Measurements from ENCODE around the gene MAP2. TPM values are rescaled to one million over a fixed set of nuclear protein-coding genes. Genes with fewer than 3 reads are reported as not detected.

The MAP2 gene
- total RNA-seq, 1 experiment from 2014 or later, result 7.6 TPM

DNA sequence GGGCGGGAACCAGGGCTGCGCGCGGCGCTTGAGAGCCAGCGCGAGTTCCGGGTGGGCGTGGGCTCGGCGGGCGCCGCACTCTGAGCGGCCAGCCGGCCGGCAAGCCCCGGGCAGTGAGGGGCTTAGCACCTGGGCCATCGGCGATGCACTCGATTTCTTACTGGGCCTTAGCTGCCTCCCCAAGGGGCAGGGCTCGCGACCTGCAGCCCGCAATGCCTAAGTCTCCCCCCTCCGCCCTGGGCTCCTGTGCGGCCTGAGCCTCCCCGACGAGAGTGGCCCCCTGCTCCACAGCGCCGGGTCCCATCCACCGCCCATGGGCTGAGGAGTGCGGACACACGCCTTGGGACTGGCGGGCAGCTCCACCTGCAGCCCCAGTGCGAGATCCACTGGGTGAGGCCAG lies 36.5 kb upstream of the MAP2 start:
- ATAC-seq (no peak), DNase-seq (ENCODE audit: low spot score) (no peak)
- Mint-ChIP-seq H3K27me3 (ENCODE audit: low read depth) (no peaks in the 10 kb centered on the region), H3K4me3 (no peak overlapping the region), H3K36me3 (no peaks in the 10 kb centered on the region), H3K4me1 (peaks cover 4% of the 10 kb centered on the region), H3K27ac (no peak overlapping the region), H3K9me3 (peaks cover 7% of the 10 kb centered on the region; the same call in 1 of the 2 replicates)
- ChIA-PET POLR2A (no interaction called here), CTCF (interaction anchor here (1.4 kb wide), 1 partner anchor 10 kb away, joined by 3 read pairs; no protein-coding TSS in a partner anchor)
- TF ChIP-seq, protein P1, sequence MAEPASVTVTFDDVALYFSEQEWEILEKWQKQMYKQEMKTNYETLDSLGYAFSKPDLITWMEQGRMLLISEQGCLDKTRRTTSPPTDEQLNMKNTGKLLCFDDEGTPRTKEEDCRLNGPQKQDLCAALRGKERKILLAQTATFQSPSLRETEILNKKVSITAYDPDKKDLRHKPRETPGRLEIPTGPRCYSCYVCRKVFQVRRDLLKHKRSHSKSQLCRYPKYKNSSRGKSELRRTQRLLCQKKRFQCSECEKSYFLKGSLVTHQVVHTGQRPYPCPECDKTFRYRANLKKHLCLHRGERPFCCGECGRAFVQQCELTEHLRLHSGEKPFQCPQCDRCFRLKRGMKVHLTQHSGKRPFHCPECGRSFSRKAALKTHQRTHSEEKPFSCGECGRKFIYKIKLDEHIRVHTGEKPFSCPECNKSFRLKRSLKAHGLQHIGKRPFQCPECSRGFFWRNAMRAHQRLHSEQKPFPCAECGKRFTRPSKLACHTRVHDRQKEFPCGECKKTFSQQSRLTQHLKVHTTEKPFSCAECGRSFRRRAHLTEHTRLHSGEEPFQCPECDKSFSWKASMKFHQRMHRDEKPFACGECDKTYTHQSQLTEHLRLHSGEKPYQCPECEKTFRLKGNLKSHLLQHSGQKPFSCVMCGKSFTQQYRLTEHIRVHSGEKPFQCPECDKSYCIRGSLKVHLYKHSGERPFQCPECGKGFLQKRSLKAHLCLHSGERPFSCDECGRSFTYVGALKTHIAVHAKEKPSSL (CRISPR knock-in tag; conservative IDR thresholded peaks at IDR 0.05), result no peak
- no peak for TF ChIP-seq MXD4 (CRISPR knock-in tag; IDR thresholded peaks at IDR 0.05; ENCODE audit: borderline replicate concordance)
- TF ChIP-seq ETV6 (CRISPR knock-in tag; IDR thresholded peaks at IDR 0.05), result no peak
- no peak for TF ChIP-seq ZNF219 (CRISPR knock-in tag; IDR thresholded peaks at IDR 0.05; ENCODE audit: borderline replicate concordance)
- TF ChIP-seq, protein P2, sequence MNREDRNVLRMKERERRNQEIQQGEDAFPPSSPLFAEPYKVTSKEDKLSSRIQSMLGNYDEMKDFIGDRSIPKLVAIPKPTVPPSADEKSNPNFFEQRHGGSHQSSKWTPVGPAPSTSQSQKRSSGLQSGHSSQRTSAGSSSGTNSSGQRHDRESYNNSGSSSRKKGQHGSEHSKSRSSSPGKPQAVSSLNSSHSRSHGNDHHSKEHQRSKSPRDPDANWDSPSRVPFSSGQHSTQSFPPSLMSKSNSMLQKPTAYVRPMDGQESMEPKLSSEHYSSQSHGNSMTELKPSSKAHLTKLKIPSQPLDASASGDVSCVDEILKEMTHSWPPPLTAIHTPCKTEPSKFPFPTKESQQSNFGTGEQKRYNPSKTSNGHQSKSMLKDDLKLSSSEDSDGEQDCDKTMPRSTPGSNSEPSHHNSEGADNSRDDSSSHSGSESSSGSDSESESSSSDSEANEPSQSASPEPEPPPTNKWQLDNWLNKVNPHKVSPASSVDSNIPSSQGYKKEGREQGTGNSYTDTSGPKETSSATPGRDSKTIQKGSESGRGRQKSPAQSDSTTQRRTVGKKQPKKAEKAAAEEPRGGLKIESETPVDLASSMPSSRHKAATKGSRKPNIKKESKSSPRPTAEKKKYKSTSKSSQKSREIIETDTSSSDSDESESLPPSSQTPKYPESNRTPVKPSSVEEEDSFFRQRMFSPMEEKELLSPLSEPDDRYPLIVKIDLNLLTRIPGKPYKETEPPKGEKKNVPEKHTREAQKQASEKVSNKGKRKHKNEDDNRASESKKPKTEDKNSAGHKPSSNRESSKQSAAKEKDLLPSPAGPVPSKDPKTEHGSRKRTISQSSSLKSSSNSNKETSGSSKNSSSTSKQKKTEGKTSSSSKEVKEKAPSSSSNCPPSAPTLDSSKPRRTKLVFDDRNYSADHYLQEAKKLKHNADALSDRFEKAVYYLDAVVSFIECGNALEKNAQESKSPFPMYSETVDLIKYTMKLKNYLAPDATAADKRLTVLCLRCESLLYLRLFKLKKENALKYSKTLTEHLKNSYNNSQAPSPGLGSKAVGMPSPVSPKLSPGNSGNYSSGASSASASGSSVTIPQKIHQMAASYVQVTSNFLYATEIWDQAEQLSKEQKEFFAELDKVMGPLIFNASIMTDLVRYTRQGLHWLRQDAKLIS (CRISPR knock-in tag; IDR thresholded peaks at IDR 0.05; ENCODE audit: borderline replicate concordance), result no peak
- no peak for TF ChIP-seq ZNF396 (CRISPR knock-in tag; IDR thresholded peaks at IDR 0.05; ENCODE audit: borderline replicate concordance)
- no peak for TF ChIP-seq FOXJ3 (CRISPR knock-in tag; IDR thresholded peaks at IDR 0.05; ENCODE audit: borderline replicate concordance)

DNA sequence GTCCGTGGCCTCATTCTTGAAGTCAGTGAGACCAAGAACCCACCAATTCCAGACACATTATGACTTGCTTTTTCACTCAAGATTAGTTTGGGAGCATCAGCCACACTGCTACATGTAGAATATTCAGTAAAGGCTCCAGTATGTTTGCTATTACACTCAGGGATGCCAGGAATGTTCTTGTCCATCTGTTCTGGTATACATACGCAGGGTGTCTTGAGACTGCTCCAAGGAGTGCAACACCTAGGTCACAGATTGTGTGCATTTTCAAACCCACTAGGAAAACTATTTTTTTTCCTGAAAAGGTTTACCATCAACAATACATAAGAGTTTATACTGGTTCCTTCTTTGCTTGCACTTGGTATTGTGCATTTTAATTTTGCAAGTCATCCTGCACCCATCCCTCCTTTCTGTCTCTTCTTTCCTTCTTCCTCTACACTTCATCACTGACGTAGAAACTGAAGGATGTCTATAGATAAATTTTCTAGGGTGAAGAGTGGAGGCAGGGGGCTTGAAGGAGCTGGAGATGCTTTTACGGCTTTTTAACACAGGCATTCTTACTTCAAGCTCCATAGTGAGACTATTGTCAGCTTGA lies 35.3 kb upstream of the MAP2 start:
- H3K27me3 Mint-ChIP-seq (ENCODE audit: low read depth), result no peaks in the 10 kb centered on the region
- no peak overlapping the region for H3K27ac Mint-ChIP-seq
- peaks cover 7% of the 10 kb centered on the region; the same call in 1 of the 2 replicates for H3K9me3 Mint-ChIP-seq
- no peaks in the 10 kb centered on the region for H3K36me3 Mint-ChIP-seq
- no peaks in the 10 kb centered on the region for H3K4me1 Mint-ChIP-seq
- ChIA-PET CTCF (no interaction called here), POLR2A (no interaction called here)
- DNase-seq (ENCODE audit: low spot score) (no peak), ATAC-seq (no peak)
- no peak overlapping the region for H3K4me3 Mint-ChIP-seq
- TF ChIP-seq NR2C2 (CRISPR knock-in tag; IDR thresholded peaks at IDR 0.05), result no peak
- TF ChIP-seq ELF4 (CRISPR knock-in tag; IDR thresholded peaks at IDR 0.05; ENCODE audit: low read depth), result no peak
- TF ChIP-seq JAZF1 (CRISPR knock-in tag; IDR thresholded peaks at IDR 0.05), result no peak
- TF ChIP-seq, protein P3, sequence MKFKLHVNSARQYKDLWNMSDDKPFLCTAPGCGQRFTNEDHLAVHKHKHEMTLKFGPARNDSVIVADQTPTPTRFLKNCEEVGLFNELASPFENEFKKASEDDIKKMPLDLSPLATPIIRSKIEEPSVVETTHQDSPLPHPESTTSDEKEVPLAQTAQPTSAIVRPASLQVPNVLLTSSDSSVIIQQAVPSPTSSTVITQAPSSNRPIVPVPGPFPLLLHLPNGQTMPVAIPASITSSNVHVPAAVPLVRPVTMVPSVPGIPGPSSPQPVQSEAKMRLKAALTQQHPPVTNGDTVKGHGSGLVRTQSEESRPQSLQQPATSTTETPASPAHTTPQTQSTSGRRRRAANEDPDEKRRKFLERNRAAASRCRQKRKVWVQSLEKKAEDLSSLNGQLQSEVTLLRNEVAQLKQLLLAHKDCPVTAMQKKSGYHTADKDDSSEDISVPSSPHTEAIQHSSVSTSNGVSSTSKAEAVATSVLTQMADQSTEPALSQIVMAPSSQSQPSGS (CRISPR knock-in tag; IDR thresholded peaks at IDR 0.05; ENCODE audit: borderline replicate concordance, low read depth), result no peak
- no peak for TF ChIP-seq ZNF416 (CRISPR knock-in tag; IDR thresholded peaks at IDR 0.05)
- no peak for TF ChIP-seq JUN (CRISPR knock-in tag; IDR thresholded peaks at IDR 0.05)
- TF ChIP-seq SMAD4 (CRISPR knock-in tag; IDR thresholded peaks at IDR 0.05), result no peak
- no peak for TF ChIP-seq CREM (CRISPR knock-in tag; IDR thresholded peaks at IDR 0.05)
- TF ChIP-seq, protein P4, sequence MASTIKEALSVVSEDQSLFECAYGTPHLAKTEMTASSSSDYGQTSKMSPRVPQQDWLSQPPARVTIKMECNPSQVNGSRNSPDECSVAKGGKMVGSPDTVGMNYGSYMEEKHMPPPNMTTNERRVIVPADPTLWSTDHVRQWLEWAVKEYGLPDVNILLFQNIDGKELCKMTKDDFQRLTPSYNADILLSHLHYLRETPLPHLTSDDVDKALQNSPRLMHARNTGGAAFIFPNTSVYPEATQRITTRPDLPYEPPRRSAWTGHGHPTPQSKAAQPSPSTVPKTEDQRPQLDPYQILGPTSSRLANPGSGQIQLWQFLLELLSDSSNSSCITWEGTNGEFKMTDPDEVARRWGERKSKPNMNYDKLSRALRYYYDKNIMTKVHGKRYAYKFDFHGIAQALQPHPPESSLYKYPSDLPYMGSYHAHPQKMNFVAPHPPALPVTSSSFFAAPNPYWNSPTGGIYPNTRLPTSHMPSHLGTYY (CRISPR knock-in tag; IDR thresholded peaks at IDR 0.05), result no peak
- no peak for TF ChIP-seq ZNF263 (CRISPR knock-in tag; IDR thresholded peaks at IDR 0.05; ENCODE audit: low read depth)
- TF ChIP-seq, protein P5, sequence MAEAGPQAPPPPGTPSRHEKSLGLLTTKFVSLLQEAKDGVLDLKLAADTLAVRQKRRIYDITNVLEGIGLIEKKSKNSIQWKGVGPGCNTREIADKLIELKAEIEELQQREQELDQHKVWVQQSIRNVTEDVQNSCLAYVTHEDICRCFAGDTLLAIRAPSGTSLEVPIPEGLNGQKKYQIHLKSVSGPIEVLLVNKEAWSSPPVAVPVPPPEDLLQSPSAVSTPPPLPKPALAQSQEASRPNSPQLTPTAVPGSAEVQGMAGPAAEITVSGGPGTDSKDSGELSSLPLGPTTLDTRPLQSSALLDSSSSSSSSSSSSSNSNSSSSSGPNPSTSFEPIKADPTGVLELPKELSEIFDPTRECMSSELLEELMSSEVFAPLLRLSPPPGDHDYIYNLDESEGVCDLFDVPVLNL (CRISPR knock-in tag; IDR thresholded peaks at IDR 0.05; ENCODE audit: borderline replicate concordance, low read depth), result no peak
- no peak for TF ChIP-seq RORB (CRISPR knock-in tag; IDR thresholded peaks at IDR 0.05)
- TF ChIP-seq, protein P6, sequence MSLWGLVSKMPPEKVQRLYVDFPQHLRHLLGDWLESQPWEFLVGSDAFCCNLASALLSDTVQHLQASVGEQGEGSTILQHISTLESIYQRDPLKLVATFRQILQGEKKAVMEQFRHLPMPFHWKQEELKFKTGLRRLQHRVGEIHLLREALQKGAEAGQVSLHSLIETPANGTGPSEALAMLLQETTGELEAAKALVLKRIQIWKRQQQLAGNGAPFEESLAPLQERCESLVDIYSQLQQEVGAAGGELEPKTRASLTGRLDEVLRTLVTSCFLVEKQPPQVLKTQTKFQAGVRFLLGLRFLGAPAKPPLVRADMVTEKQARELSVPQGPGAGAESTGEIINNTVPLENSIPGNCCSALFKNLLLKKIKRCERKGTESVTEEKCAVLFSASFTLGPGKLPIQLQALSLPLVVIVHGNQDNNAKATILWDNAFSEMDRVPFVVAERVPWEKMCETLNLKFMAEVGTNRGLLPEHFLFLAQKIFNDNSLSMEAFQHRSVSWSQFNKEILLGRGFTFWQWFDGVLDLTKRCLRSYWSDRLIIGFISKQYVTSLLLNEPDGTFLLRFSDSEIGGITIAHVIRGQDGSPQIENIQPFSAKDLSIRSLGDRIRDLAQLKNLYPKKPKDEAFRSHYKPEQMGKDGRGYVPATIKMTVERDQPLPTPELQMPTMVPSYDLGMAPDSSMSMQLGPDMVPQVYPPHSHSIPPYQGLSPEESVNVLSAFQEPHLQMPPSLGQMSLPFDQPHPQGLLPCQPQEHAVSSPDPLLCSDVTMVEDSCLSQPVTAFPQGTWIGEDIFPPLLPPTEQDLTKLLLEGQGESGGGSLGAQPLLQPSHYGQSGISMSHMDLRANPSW (CRISPR knock-in tag; conservative IDR thresholded peaks at IDR 0.05; ENCODE audit: low read depth), result no peak
- TF ChIP-seq FOXK1 (CRISPR knock-in tag; IDR thresholded peaks at IDR 0.05), result no peak
- no peak for TF ChIP-seq NR3C1 (CRISPR knock-in tag; conservative IDR thresholded peaks at IDR 0.05; ENCODE audit: low read depth)
